ENCODE results near the gene KCNQ1OT1. TPM values are rescaled to one million over a fixed set of nuclear protein-coding genes. Genes with fewer than 3 reads are reported as not detected.

Gene KCNQ1OT1
- total and polyA plus RNA-seq, 2 experiments from 2014 or later = 3.1 to 7.9 TPM

DNA sequence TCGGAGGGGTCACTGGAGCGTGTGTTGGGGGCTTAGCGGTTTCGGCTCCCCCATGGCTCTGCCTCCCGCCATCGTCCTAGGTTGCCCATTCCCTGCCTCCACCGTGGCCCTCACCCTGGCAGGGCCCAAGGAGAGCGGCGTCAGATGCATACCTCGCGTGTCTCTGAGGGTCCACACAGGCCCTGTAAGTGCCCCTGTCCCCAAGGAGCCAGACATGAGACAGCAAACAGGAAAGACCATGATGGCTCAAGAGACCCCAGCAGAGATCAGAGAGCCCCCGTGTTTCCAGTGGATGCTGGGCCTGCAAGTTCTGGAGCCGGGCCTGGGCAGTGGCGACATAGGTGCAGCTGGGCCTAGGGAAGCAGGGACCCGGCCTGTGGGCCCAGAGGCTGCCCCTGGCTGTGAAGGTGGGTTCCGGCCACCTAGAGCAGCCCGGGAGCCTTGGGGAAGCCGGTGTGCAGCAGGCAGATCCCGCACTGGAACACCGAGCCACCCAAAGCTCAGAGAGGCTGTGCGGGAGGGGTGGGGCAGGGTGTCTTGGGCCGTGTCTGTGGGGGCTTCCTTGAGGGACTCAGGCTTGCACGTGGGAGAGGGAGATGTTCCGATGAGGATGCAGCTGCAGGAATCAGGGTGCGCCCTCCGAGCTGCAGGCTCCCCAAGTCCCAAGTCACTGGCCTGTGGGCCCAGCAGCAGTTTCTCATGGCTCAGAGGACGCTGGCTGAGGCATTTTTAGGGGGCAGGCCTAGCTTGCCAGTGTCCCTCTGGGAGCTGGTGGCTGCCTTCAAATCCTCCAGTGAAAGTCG, 126.4 kb downstream of the KCNQ1OT1 start:
- TF ChIP-seq, protein P1, sequence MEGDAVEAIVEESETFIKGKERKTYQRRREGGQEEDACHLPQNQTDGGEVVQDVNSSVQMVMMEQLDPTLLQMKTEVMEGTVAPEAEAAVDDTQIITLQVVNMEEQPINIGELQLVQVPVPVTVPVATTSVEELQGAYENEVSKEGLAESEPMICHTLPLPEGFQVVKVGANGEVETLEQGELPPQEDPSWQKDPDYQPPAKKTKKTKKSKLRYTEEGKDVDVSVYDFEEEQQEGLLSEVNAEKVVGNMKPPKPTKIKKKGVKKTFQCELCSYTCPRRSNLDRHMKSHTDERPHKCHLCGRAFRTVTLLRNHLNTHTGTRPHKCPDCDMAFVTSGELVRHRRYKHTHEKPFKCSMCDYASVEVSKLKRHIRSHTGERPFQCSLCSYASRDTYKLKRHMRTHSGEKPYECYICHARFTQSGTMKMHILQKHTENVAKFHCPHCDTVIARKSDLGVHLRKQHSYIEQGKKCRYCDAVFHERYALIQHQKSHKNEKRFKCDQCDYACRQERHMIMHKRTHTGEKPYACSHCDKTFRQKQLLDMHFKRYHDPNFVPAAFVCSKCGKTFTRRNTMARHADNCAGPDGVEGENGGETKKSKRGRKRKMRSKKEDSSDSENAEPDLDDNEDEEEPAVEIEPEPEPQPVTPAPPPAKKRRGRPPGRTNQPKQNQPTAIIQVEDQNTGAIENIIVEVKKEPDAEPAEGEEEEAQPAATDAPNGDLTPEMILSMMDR (IDR thresholded peaks at IDR 0.05; ENCODE audit: poor library complexity) = no peak
- TF ChIP-seq EZH2 (IDR thresholded peaks at IDR 0.05; ENCODE audit: borderline replicate concordance) (no peak), EZH2phosphoT487 (IDR thresholded peaks at IDR 0.05; ENCODE audit: low read depth, severe bottlenecking, unreplicated experiment) (no peak)
- Histone ChIP-seq H3K4me3 (no peak overlapping the region), H3K36me3 (replicated peaks; ENCODE audit: insufficient read depth, low read depth) (no peaks in the 10 kb centered on the region), H3K79me2 (no peaks in the 10 kb centered on the region), H2AFZ (no peak overlapping the region), H4K20me1 (ENCODE audit: insufficient read depth, poor library complexity, severe bottlenecking) (no peaks in the 10 kb centered on the region), H3K4me2 (no peak overlapping the region), H3K4me1 (ENCODE audit: insufficient read depth) (peaks cover 16% of the 10 kb centered on the region), H3K9me2 (replicated peaks; ENCODE audit: insufficient read depth) (no peaks in the 10 kb centered on the region), H3K27me3 (no peaks in the 10 kb centered on the region), H3K27ac (no peak overlapping the region), H3K9me3 (ENCODE audit: low read depth) (no peaks in the 10 kb centered on the region)
- 97% methylated on average over 27 of the region's 28 CpGs for WGBS (ENCODE audit: low lambda C conversion rate, missing lambda C conversion rate)
- DNase-seq (ENCODE audit: low spot score) = no peak

DNA sequence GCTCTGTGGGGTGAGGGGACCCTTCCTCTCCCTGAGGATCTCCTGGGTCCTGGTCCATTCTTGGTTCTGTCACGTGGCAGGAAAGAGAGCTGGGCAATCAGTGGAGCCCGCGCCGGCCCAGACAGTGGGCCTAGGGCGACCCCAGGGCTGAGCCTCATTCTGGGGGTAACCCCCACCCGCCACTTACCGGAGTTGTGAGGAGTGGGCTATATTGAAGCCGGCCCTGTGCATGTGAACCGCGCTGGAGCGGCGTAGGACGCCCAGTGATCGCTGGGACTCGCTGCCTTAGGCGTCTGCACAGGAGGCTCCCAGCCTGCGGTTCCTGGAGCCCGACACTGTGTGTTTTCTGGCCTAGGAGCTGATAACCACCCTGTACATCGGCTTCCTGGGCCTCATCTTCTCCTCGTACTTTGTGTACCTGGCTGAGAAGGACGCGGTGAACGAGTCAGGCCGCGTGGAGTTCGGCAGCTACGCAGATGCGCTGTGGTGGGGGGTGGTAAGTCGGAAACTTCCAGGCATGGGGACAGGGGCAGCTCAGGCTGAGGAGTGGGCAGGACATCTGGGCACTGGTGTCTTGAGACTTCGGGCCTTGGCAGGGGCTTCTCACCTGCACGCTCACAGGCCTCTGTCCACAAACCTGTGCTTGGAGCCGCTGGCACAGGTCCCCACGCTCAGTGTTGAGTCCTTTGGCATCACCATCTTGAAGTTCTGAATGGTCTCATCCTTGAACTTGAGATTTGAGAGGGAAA, 127.1 kb downstream of the KCNQ1OT1 start:
- Histone ChIP-seq H4K20me1 (ENCODE audit: insufficient read depth, poor library complexity, severe bottlenecking) (no peaks in the 10 kb centered on the region), H2AFZ (no peak overlapping the region), H3K9me3 (ENCODE audit: low read depth) (no peaks in the 10 kb centered on the region), H3K79me2 (no peaks in the 10 kb centered on the region), H3K36me3 (replicated peaks; ENCODE audit: insufficient read depth, low read depth) (no peaks in the 10 kb centered on the region), H3K4me1 (ENCODE audit: insufficient read depth) (peaks cover 10% of the 10 kb centered on the region), H3K27me3 (no peaks in the 10 kb centered on the region), H3K9me2 (replicated peaks; ENCODE audit: insufficient read depth) (no peaks in the 10 kb centered on the region), H3K4me2 (no peak overlapping the region), H3K4me3 (no peak overlapping the region), H3K27ac (no peak overlapping the region)
- no peak for DNase-seq (ENCODE audit: low spot score)
- TF ChIP-seq, protein P1 (IDR thresholded peaks at IDR 0.05; ENCODE audit: poor library complexity) = no peak
- no peak for TF ChIP-seq EZH2phosphoT487 (IDR thresholded peaks at IDR 0.05; ENCODE audit: low read depth, severe bottlenecking, unreplicated experiment)
- TF ChIP-seq EZH2 (IDR thresholded peaks at IDR 0.05; ENCODE audit: borderline replicate concordance) = no peak
- 95% methylated on average over 33 of the region's 33 CpGs for WGBS (ENCODE audit: low lambda C conversion rate, missing lambda C conversion rate)

DNA sequence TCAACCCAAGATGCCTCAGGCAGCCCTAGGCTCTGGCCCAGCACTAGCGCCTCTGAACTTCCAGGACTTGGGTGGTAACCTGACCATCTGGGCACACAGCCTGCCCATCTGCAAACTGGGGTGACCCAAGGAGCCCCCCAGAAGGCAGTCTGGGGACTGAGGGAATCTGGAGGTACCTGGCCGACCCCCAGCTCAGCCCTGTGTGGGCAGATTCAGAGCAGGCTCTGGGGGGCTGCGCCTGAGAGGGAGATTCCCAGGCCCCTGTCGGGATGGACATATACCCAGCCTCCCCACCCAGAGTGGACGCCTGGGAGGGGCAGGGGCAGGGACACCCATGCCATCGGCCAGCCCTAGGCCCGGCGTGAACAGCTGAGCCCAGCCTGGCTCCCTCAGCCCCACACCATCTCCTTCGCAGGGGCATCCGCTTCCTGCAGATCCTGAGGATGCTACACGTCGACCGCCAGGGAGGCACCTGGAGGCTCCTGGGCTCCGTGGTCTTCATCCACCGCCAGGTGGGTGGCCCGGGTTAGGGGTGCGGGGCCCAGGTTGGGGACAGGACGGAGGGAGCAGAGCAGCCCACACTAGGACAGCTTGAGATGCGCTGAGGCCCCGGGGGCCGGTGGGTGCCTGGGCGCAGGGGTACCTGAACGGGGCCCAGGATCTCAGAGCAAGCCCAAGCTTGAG, 128.1 kb downstream of the KCNQ1OT1 start:
- DNase-seq (ENCODE audit: low spot score) = no peak
- no peak overlapping the region for H3K4me3 ChIP-seq
- H3K36me3 ChIP-seq (replicated peaks; ENCODE audit: insufficient read depth, low read depth) = no peaks in the 10 kb centered on the region
- no peak overlapping the region for H3K27ac ChIP-seq
- TF ChIP-seq EZH2 (IDR thresholded peaks at IDR 0.05; ENCODE audit: borderline replicate concordance) (no peak), EZH2phosphoT487 (IDR thresholded peaks at IDR 0.05; ENCODE audit: low read depth, severe bottlenecking, unreplicated experiment) (no peak)
- TF ChIP-seq, protein P1 (IDR thresholded peaks at IDR 0.05; ENCODE audit: poor library complexity) = no peak
- no peaks in the 10 kb centered on the region for H4K20me1 ChIP-seq (ENCODE audit: insufficient read depth, poor library complexity, severe bottlenecking)
- H3K27me3 ChIP-seq = no peaks in the 10 kb centered on the region
- no peak overlapping the region for H2AFZ ChIP-seq
- H3K79me2 ChIP-seq = no peaks in the 10 kb centered on the region
- no peaks in the 10 kb centered on the region for H3K9me3 ChIP-seq (ENCODE audit: low read depth)
- 97% methylated on average over 23 of the region's 23 CpGs for WGBS (ENCODE audit: low lambda C conversion rate, missing lambda C conversion rate)
- H3K4me1 ChIP-seq (ENCODE audit: insufficient read depth) = peaks cover 7% of the 10 kb centered on the region
- no peaks in the 10 kb centered on the region for H3K9me2 ChIP-seq (replicated peaks; ENCODE audit: insufficient read depth)
- no peak overlapping the region for H3K4me2 ChIP-seq

Data from hepatocyte (in vitro differentiated cells).